ENCODE measurements around the gene KIRREL1. TPM values are rescaled to one million over a fixed set of nuclear protein-coding genes. Genes with fewer than 3 reads are reported as not detected.

The KIRREL1 gene
- total RNA-seq, 1 experiment from 2014 or later: 101 TPM

- no peak for DNase-seq (ENCODE audit: unreplicated experiment)
- Mint-ChIP-seq H3K27me3 (ENCODE audit: insufficient read depth, unreplicated experiment) (peaks cover 47% of the 10 kb centered on the region), H3K27ac (ENCODE audit: low read depth, unreplicated experiment) (no peak overlapping the region), H3K4me3 (ENCODE audit: unreplicated experiment) (no peak overlapping the region), H3K9me3 (ENCODE audit: unreplicated experiment) (no peaks in the 10 kb centered on the region), H3K36me3 (ENCODE audit: insufficient read depth, unreplicated experiment) (no peaks in the 10 kb centered on the region), H3K4me1 (ENCODE audit: insufficient read depth, unreplicated experiment) (peaks cover 17% of the 10 kb centered on the region)
- intact Hi-C loops (cut with micrococcal nuclease): loop anchor here (5.0 kb wide), 1 partner anchor 242 kb away; no protein-coding TSS in a partner anchor
- no peak for TF ChIP-seq CTCF (IDR thresholded peaks at IDR 0.05; ENCODE audit: unreplicated experiment)
- ChIA-PET CTCF (interaction anchor here (0.6 to 42.3 kb wide), 16 partner anchors 10 to 590 kb away, joined by 3 to 2587 read pairs (median 4); partner anchors contain the start of gene KIRREL1), POLR2A (interaction anchor here (0.7 to 1.1 kb wide), 2 partner anchors 53 to 163 kb away, joined by 3 to 4 read pairs; no protein-coding TSS in a partner anchor)
- no TSS peak for BruUV-seq (replicated peaks)
These were observed 32.7 kb upstream of the KIRREL1 start for GRCh38 chr1:157960773-157961172.

GRCh38 chr1:157961805-157962762 is 31.4 kb upstream of the KIRREL1 start:
- TF ChIP-seq CTCF (IDR thresholded peaks at IDR 0.05; ENCODE audit: unreplicated experiment): no peak
- ChIA-PET POLR2A (interaction anchor here (0.7 to 2.7 kb wide), 5 partner anchors 52 to 162 kb away, joined by 3 to 23 read pairs (median 3); no protein-coding TSS in a partner anchor), CTCF (interaction anchor here (0.6 to 42.3 kb wide), 37 partner anchors 9 to 1058 kb away, joined by 3 to 2587 read pairs (median 11); partner anchors contain the start of gene KIRREL1)

GRCh38 chr1:157963713-157964112 is 29.7 kb upstream of the KIRREL1 start:
- no TSS peak for BruUV-seq (replicated peaks)
- H3K36me3 Mint-ChIP-seq (ENCODE audit: insufficient read depth, unreplicated experiment): peaks cover 5% of the 10 kb centered on the region
- peak; percentile 99 for TF ChIP-seq CTCF (IDR thresholded peaks at IDR 0.05; ENCODE audit: unreplicated experiment)
- no peak overlapping the region for H3K27ac Mint-ChIP-seq (ENCODE audit: low read depth, unreplicated experiment)
- intact Hi-C loops (cut with micrococcal nuclease): loop anchor here (1.0 to 5.0 kb wide), 6 partner anchors 29 to 563 kb away; no protein-coding TSS in a partner anchor
- no peaks in the 10 kb centered on the region for H3K9me3 Mint-ChIP-seq (ENCODE audit: unreplicated experiment)
- peaks cover 18% of the 10 kb centered on the region for H3K27me3 Mint-ChIP-seq (ENCODE audit: insufficient read depth, unreplicated experiment)
- ChIA-PET POLR2A (interaction anchor here (0.9 to 2.7 kb wide), 4 partner anchors 124 to 161 kb away, joined by 3 to 23 read pairs (median 9); no protein-coding TSS in a partner anchor), CTCF (interaction anchor here (0.6 to 42.3 kb wide), 78 partner anchors 7 to 1667 kb away, joined by 3 to 2587 read pairs (median 4); partner anchors contain the start of gene KIRREL1)
- H3K4me3 Mint-ChIP-seq (ENCODE audit: unreplicated experiment): no peak overlapping the region
- peaks cover 25% of the 10 kb centered on the region for H3K4me1 Mint-ChIP-seq (ENCODE audit: insufficient read depth, unreplicated experiment)
- DNase-seq (ENCODE audit: unreplicated experiment): peak; percentile 91

More at GRCh38 chr1:157961805-157962762, 31.4 kb upstream of the KIRREL1 start:
- peak; percentile 75 for DNase-seq (ENCODE audit: unreplicated experiment)
- Mint-ChIP-seq H3K9me3 (ENCODE audit: unreplicated experiment) (no peaks in the 10 kb centered on the region), H3K4me3 (ENCODE audit: unreplicated experiment) (no peak overlapping the region), H3K27me3 (ENCODE audit: insufficient read depth, unreplicated experiment) (peaks cover 34% of the 10 kb centered on the region), H3K27ac (ENCODE audit: low read depth, unreplicated experiment) (peak overlapping the region; percentile 4), H3K36me3 (ENCODE audit: insufficient read depth, unreplicated experiment) (no peaks in the 10 kb centered on the region), H3K4me1 (ENCODE audit: insufficient read depth, unreplicated experiment) (peaks cover 17% of the 10 kb centered on the region)
- intact Hi-C loops (cut with micrococcal nuclease): loop anchor here (2.0 to 5.0 kb wide), 2 partner anchors 240 to 565 kb away; no protein-coding TSS in a partner anchor
- no TSS peak for BruUV-seq (replicated peaks)

- no TSS peak for BruUV-seq (replicated peaks)
- H3K9me3 Mint-ChIP-seq (ENCODE audit: unreplicated experiment): no peaks in the 10 kb centered on the region
- peaks cover 44% of the 10 kb centered on the region for H3K4me1 Mint-ChIP-seq (ENCODE audit: insufficient read depth, unreplicated experiment)
- no peak for TF ChIP-seq CTCF (IDR thresholded peaks at IDR 0.05; ENCODE audit: unreplicated experiment)
- ChIA-PET POLR2A (no interaction called here), CTCF (interaction anchor here (0.5 to 42.3 kb wide), 8 partner anchors 15 to 1103 kb away, joined by 3 to 2587 read pairs (median 4); partner anchors contain the start of gene KIRREL1)
- no peak overlapping the region for H3K27ac Mint-ChIP-seq (ENCODE audit: low read depth, unreplicated experiment)
- DNase-seq (ENCODE audit: unreplicated experiment): no peak
- H3K27me3 Mint-ChIP-seq (ENCODE audit: insufficient read depth, unreplicated experiment): peaks cover under 1% of the 10 kb centered on the region
- intact Hi-C loops (cut with micrococcal nuclease): no loop called here
- peaks cover 5% of the 10 kb centered on the region for H3K36me3 Mint-ChIP-seq (ENCODE audit: insufficient read depth, unreplicated experiment)
- no peak overlapping the region for H3K4me3 Mint-ChIP-seq (ENCODE audit: unreplicated experiment)
These were observed 27.9 kb upstream of the KIRREL1 start for GRCh38 chr1:157965584-157965983.
